ENCODE results near the gene ZSWIM5. TPM values are rescaled to one million over a fixed set of nuclear protein-coding genes. Genes with fewer than 3 reads are reported as not detected.

The ZSWIM5 gene
- total and polyA plus RNA-seq, 4 donors, result 0.67 to 2.9 (median 1.3) TPM

GRCh38 chr1:44973645-44974044, 232.8 kb downstream of the ZSWIM5 start:
- TF ChIP-seq FOXA1 (IDR thresholded peaks at IDR 0.05), result no peak
- TF ChIP-seq TAF1 (conservative IDR thresholded peaks at IDR 0.05), result no peak
- no peak for TF ChIP-seq EGR1 (IDR thresholded peaks at IDR 0.05; ENCODE audit: low read depth in 2 of 2)
- no peak for TF ChIP-seq FOXA2 (IDR thresholded peaks at IDR 0.05)
- TF ChIP-seq CTCF (IDR thresholded peaks at IDR 0.05; ENCODE audit: low read depth, low read length, missing input control), result no peak
- no peak for TF ChIP-seq REST (IDR thresholded peaks at IDR 0.05)
- TF ChIP-seq SP1 (IDR thresholded peaks at IDR 0.05), result no peak
- TF ChIP-seq ATF3 (IDR thresholded peaks at IDR 0.05), result no peak
- TF ChIP-seq MAX (IDR thresholded peaks at IDR 0.05), result no peak
- DNase-seq (ENCODE audit: low spot score), result no peak
- Histone ChIP-seq H3K27me3 (ENCODE audit: control insufficient read depth in 4 of 4, insufficient read depth in 4 of 4, low read length in 3 of 4) (no peaks in the 10 kb centered on the region), H3K27ac (ENCODE audit: low read depth in 1 of 2, low read length in 2 of 2) (no peak overlapping the region), H3K36me3 (ENCODE audit: control insufficient read depth in 4 of 4, insufficient read depth in 3 of 4, low read depth in 1 of 4, low read length in 3 of 4) (peaks cover 10 to 31% (median 27%) of the 10 kb centered on the region in 4 donors), H3K4me1 (ENCODE audit: control insufficient read depth in 4 of 4, insufficient read depth in 4 of 4, low read length in 3 of 4) (no peaks in the 10 kb centered on the region), H3K9ac (ENCODE audit: low read depth in 1 of 2, low read length in 2 of 2) (no peak overlapping the region), H3K4me3 (ENCODE audit: low read depth in 1 of 3, low read length in 3 of 3) (no peak overlapping the region), H3K9me3 (ENCODE audit: control insufficient read depth in 4 of 4, low read length in 3 of 4) (no peaks in the 10 kb centered on the region)
- WGBS, result 89% methylated on average over 1 of the region's 1 CpG

GRCh38 chr1:44970317-44970716, 236.1 kb downstream of the ZSWIM5 start:
- no peaks in the 10 kb centered on the region for H3K4me1 ChIP-seq (ENCODE audit: control insufficient read depth in 4 of 4, insufficient read depth in 4 of 4, low read length in 3 of 4)
- WGBS, result 68% methylated on average over 4 of the region's 4 CpGs
- H3K9me3 ChIP-seq (ENCODE audit: control insufficient read depth in 4 of 4, low read length in 3 of 4), result no peaks in the 10 kb centered on the region
- no peaks in the 10 kb centered on the region for H3K27me3 ChIP-seq (ENCODE audit: control insufficient read depth in 4 of 4, insufficient read depth in 4 of 4, low read length in 3 of 4)
- no peak overlapping the region for H3K9ac ChIP-seq (ENCODE audit: low read depth in 1 of 2, low read length in 2 of 2)
- H3K36me3 ChIP-seq (ENCODE audit: control insufficient read depth in 4 of 4, insufficient read depth in 3 of 4, low read depth in 1 of 4, low read length in 3 of 4), result peaks cover 4 to 9% (median 6%) of the 10 kb centered on the region in 4 donors
- no peak overlapping the region for H3K27ac ChIP-seq (ENCODE audit: low read depth in 1 of 2, low read length in 2 of 2)
- H3K4me3 ChIP-seq (ENCODE audit: low read depth in 1 of 3, low read length in 3 of 3), result no peak overlapping the region
- no peak for DNase-seq (ENCODE audit: low spot score)
- no peak for TF ChIP-seq MAX (IDR thresholded peaks at IDR 0.05)
- no peak for TF ChIP-seq JUND (IDR thresholded peaks at IDR 0.05)
- no peak for TF ChIP-seq RAD21 (IDR thresholded peaks at IDR 0.05)
- no peak for TF ChIP-seq REST (IDR thresholded peaks at IDR 0.05)
- no peak for TF ChIP-seq SP1 (IDR thresholded peaks at IDR 0.05)
- no peak for TF ChIP-seq YY1 (IDR thresholded peaks at IDR 0.05)
- no peak for TF ChIP-seq ATF3 (IDR thresholded peaks at IDR 0.05)
- no peak for TF ChIP-seq TAF1 (conservative IDR thresholded peaks at IDR 0.05)
- TF ChIP-seq EGR1 (IDR thresholded peaks at IDR 0.05; ENCODE audit: low read depth in 2 of 2), result no peak
- TF ChIP-seq HNF4A (conservative IDR thresholded peaks at IDR 0.05), result no peak
- no peak for TF ChIP-seq HNF4G (IDR thresholded peaks at IDR 0.05)
- no peak for TF ChIP-seq CTCF (IDR thresholded peaks at IDR 0.05; ENCODE audit: low read depth, low read length, missing input control)
- no peak for TF ChIP-seq NR2F2 (IDR thresholded peaks at IDR 0.05)
- no peak for TF ChIP-seq FOXA1 (IDR thresholded peaks at IDR 0.05)
- TF ChIP-seq ZBTB33 (IDR thresholded peaks at IDR 0.05), result no peak
- TF ChIP-seq RXRA (IDR thresholded peaks at IDR 0.05), result no peak

Measured in liver (tissue), 9 donors.